ENCODE results near the gene CNNM2.
A peak's percentile ranks its signal among the peaks of the same experiment; 100 is the strongest.

Gene CNNM2

GRCh38 chr10:103104721-103105120 lies 186.6 kb downstream of the CNNM2 start:
- DNase-seq (ENCODE audit: low spot score), result no peak
- TF ChIP-seq CTCF (IDR thresholded peaks at IDR 0.05; ENCODE audit: extremely low read depth, missing control alignments), result no peak

DNA sequence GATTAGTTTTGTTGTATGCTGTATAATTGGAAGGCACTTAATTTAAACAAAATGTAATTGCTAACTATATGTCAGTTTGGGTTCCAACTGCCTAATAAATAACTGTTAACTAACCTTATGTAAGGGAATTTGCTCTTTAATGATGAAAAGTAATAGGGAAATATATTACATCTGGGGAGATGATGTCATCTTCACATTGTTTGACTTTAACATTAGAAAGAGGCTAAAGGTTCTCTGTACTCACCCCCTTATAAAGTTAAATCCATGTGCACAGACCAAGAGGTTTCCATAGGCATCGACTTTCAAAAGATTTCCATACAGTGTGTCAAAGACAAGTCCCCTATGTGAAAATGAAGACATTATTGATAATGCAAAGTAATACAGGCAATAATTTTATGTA lies 187.4 kb downstream of the CNNM2 start:
- no peak for DNase-seq (ENCODE audit: low spot score)
- no peak for TF ChIP-seq CTCF (IDR thresholded peaks at IDR 0.05; ENCODE audit: extremely low read depth, missing control alignments)

DNA sequence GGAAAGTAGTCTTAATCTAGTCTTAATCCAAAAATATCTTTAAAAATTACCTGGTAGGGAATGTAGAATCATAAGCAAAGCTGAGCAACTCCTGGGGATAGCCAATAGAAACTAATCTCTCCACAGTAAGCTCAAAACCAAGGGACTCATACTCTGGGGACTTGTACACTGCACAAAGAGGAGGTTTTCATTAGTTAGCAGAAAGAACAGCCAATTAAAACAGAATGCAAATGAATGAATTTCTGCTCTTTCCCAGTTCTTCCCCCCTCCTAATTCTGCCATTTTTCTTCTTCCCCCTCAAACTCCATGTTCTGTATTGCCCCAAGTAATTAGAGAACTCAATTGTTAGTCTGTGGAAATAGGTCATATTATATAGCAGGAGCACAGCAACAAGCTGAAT lies 188.4 kb downstream of the CNNM2 start:
- TF ChIP-seq CTCF (IDR thresholded peaks at IDR 0.05; ENCODE audit: extremely low read depth, missing control alignments), result no peak
- no peak for DNase-seq (ENCODE audit: low spot score)

DNA sequence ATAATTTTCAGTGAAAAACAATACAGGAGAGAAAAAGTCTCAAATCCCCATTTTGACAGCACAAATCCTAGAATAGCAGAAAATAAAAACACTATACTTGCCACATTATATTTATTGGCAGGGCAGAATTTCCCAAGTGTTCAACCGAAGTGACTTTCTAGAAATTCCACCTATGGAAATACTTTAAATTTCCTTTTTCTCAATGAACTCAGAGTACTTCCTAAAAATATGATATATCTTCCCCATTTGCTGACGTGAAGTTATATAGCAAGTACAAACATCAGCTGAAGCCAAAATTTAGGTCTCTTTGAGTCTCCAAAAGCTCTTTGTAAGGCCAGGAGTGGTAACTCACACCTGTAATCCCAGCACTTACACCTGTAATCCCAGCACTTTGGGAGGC lies 191.7 kb downstream of the CNNM2 start:
- DNase-seq (ENCODE audit: low spot score), result no peak
- no peak for TF ChIP-seq CTCF (IDR thresholded peaks at IDR 0.05; ENCODE audit: extremely low read depth, missing control alignments)

- no peak for DNase-seq (ENCODE audit: low spot score)
- no peak for TF ChIP-seq CTCF (IDR thresholded peaks at IDR 0.05; ENCODE audit: extremely low read depth, missing control alignments)
Observed at GRCh38 chr10:103110407-103110806, 192.3 kb downstream of the CNNM2 start.

- no peak for TF ChIP-seq CTCF (IDR thresholded peaks at IDR 0.05; ENCODE audit: extremely low read depth, missing control alignments)
- DNase-seq (ENCODE audit: low spot score), result peak; percentile 49
Observed at GRCh38 chr10:103111031-103111917, 193.2 kb downstream of the CNNM2 start.

GRCh38 chr10:103111918-103112877 lies 194.1 kb downstream of the CNNM2 start:
- peak; percentile 20 for DNase-seq (ENCODE audit: low spot score)
- no peak for TF ChIP-seq CTCF (IDR thresholded peaks at IDR 0.05; ENCODE audit: extremely low read depth, missing control alignments)
